Measurements from ENCODE around the gene XPNPEP3.

Gene XPNPEP3

DNA sequence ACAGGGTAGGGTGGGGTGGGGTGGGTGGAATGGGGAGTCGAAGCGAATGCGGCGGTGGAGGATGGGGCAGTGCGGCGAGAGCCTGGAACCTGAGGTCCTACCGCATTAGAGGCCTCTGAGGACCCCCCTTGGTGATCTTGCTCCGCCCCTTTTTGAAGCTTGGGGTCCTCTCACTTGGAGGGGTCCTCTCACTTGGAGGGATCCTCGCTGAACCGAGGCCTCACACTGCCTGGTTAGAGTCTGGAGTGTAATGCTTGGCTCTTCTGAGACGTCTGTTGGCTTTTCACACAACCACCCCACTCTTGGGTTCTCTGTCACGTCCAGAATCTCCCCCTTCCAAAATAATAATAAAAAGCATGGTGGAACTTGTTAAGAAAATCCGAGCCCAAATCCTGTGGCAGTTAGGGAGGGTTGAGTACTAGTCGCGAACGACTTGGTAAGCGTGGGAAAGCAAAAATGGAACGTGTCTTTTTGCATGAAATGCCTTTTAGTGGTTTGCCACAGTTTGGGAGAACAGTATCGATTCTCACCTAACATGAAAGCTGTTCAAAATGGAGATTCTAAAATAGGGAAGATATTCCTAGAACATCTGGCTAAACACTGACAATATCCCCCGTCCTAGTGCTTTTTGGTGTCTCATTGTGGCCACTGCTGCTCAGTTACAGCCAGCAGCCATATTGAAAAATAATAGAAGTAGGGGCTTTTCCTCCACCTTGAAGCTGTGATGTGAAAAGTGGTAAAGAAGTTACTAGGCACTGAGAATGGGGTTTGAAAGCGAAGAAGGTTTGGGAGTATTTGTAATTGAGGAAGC lies 95.1 kb downstream of the XPNPEP3 start:
- DNase-seq, result no peak

DNA sequence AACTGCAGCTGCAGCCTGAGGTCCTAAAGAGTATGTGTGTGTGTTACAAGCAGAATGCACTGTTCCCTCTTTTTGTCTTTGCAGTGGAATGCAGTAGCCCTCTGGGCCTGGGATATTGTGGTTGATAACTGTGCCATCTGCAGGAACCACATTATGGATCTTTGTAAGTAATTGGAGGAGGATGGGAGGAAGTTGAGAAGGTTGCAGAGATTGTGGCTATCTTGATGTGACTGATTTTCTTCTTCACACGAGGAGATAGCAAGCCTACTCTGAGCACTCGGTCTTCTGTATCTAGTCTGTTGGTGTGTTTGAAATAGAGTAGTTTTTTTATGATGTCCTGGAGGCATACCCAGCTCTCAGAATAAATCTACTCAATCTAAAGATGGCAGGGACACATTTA lies 96.5 kb downstream of the XPNPEP3 start:
- DNase-seq, result no peak

DNA sequence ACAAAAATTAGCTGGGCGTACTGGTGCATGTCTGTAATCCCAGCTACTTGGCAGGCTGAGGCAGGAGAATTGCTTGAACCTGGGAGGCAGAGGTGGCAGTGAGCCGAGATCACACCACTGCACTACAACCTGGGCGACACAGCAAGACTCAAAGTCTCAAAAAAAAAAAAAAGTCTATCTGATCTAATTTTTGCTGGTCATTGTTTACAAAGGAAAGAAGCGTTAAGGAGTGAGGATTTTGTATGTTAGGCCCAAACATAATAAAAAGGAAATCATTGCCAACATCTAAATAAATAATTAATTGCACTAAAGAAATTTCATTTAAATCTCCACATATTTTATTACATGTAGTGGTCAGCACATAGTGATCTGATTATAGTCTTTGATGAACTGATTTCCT lies 97.2 kb downstream of the XPNPEP3 start:
- DNase-seq, result no peak

DNA sequence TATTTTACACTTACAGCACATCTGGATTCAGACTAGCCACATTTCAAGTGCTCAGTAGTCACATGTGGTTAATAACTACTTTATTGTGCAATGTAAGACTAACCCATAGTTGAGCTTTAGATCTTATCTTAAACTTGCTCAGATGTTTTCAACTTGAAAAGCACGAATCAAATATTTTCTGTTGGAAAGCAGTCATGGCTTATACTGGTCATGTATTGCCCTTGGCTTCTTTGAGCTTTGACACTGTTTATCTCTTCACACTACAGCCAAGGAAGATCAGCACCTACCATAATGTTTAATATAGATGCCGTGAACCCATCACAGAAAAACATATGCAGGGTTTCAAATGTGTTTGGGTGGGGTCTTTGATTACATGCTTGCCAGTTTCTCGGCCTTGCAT lies 98.6 kb downstream of the XPNPEP3 start:
- no peak for DNase-seq

DNA sequence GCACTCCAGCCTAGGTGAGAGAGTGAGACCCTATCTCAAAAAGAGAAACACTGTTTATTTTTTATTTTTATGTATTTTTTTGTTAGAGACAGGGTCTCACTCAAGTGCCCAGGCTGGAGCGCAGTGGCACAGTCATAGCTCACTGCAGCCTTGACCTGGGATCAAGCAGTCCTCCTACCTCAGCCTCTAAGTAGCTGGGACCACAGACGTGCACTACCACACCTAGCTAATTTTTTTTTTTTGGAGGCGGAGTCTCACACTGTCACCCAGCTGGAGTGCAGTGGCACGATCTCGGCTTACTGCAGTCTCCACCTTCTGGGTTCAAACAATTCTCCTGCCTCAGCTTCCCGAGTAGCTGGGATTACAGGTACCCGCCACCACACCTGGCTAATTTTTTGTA lies 100.7 kb downstream of the XPNPEP3 start:
- no peak for DNase-seq

DNA sequence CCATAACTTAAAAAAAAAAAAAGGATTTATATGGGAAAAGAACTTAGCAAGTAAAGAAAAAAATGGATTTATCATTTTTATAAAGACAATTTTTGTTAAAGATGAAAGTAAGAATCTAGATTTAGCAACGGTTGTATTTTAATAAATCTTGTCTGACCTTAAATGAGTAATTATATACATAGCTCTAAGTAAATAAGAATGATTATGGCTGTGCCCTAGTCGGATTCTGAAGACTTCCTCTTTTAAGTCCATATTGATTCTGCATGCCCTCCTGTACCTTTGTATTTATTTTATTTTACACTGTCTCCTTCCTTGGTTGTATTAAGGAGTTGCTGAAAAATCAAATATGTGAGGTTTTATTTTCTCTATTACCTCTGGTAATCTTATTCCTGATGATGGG lies 101.4 kb downstream of the XPNPEP3 start:
- DNase-seq, result no peak

DNA sequence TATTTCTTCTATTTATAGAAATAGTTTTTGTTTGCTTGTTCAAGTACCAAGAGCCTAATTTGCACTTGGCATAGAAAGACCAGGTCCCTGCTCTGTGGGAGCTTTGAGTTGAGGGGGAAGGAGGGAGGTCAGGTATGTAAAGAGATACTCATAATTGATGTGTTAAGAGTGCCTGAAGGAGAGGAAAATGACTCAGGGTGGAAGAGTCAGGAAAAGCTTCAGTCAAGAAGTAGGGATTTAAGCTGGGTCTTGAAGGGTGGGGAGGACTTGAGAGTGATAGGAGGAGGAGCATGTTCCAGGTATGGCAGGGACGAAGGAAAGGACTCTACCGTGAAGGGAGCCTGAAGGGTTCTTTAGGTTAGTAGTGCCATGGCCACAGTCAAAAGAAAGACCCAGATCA lies 103.2 kb downstream of the XPNPEP3 start:
- DNase-seq, result no peak

DNA sequence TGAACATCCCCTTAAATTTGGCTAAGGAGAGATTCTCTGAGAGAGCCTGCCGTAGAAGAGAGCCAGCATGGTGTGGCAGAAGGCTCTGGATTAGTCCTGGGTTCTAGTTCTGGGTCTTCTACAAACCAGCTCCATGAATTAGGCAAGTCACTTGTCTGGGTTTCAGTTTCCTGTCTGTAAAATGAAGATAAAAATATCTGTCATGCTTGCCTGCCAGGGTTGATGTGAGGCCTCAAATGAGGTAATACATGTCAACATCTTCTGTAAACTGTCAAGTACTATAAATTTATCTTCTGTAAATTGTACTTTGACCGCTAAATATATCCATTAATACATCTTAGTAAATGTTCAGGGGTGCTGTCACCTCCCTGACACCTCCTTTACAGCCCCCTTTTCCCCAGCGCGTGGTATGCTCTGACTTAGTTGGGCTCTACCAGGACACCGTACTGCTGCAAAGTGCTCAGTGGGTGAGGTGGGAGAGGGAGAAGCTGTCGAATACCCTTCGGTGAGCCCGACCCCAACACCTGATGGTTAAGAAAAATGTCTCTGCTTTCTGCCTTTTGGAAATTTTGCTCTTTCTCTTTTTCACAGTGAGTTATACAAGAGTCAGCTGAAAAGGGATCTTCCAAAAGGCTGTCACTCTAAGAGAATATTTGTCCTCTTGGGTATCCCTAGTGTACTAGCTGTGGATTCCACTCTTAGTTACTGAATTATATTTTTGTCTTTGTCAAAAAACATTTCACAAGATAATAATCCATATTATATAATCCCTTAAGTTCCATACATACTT lies 109.2 kb downstream of the XPNPEP3 start:
- no peak for DNase-seq

DNA sequence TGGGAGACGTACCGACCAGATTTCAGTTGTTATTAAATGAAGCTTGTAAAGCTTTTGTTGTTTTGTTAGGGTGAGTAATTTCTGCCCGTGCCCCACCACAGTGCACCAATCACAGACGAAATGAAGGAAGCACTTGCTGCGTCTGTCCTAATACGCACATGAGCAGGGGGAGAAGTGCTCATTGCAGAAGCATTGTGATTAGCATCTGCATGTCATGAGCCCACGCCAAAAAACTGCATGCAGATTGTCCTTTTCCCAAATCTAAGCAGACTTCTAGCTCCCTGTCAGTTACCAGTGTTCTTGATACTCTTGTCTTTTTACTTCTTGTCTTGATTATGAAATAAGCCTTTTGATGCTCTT lies 109.8 kb downstream of the XPNPEP3 start:
- no peak for DNase-seq

DNA sequence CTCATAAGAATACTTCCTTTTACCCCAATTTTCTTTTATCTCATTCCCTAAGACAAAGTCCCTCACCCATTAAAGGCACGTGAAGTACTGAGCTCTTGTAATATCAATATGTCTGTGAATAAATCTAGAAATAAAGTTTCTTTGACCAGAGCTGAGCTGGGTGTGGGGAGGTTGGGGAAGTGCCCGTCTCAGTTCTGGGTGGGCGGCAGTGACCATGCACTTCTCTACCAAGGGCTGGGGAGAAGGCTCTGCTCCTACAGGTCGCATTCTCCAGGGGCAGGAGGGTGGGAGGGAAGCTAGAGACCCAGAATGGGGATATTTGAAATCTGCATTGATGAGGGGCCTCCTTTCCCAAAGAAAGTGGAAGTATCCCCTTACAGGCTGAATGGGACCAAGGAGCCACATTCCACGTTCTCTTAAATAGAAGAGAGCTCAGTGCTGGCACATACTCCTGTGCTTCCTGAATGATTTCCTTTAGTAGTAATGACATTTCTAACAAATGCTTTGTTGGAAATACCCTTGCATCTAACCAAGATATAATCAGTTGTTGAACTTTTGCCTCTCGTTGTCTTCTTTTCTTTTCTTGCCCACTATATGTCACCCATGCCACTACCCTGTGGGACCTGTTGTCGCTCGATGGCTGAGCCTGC lies 110.3 kb downstream of the XPNPEP3 start:
- no peak for DNase-seq

DNA sequence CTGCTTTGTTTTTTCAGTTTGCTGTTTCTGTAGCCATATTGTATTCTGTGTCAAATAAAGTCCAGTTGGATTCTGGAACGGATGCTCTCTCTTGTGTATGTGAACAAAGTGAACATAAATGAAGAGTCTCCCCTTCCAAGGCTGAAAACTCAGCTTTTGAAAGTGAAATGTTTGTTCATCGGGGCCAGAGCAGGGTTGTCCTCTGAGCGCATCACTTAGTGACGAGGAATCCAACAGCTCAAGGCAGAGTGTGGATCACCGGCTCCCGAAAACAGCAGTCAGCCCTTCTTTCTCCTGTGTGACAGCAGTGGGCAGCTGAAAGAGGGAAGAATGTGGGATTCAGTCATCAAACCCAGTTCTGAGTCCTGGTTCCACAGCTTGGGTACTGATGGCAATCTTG lies 115.6 kb downstream of the XPNPEP3 start:
- DNase-seq, result no peak

DNA sequence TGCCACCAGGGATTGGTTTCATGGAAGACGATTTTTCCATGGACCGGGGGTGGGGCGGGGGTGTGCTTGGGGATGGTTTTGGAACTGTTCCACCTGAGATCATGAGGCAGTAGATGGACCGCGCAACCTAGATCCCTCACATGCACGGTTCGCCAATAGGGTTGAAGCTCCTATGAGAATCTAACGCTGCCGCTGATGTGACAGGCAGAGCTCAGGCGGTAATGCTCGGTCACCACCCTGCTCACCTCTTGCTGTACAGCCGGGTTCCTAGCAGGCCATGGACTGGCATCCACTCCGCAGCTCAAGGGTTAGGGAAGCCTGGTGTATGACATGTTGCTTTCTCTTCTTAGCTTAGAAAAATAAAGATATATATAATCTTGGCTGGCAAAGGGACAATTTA lies 116.2 kb downstream of the XPNPEP3 start:
- no peak for DNase-seq

DNA sequence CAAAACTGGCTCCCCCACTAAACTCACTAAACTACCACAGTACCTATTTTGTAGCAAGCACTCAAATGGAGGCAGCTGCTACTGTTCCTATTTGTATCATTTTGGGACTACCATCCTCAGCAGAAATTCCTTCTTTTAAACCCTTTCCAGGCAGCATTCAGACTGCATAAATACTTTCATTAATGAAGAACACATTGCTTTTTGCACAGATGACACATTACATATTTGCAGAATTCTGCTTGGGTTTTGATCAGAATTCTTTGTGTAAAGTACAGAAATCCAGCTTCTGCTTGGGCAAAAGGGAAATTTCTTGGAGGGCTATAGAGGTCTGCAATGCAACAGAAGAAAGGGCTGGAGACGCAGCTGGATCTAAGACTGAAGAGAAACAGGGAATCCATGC lies 118.4 kb downstream of the XPNPEP3 start:
- no peak for DNase-seq

DNA sequence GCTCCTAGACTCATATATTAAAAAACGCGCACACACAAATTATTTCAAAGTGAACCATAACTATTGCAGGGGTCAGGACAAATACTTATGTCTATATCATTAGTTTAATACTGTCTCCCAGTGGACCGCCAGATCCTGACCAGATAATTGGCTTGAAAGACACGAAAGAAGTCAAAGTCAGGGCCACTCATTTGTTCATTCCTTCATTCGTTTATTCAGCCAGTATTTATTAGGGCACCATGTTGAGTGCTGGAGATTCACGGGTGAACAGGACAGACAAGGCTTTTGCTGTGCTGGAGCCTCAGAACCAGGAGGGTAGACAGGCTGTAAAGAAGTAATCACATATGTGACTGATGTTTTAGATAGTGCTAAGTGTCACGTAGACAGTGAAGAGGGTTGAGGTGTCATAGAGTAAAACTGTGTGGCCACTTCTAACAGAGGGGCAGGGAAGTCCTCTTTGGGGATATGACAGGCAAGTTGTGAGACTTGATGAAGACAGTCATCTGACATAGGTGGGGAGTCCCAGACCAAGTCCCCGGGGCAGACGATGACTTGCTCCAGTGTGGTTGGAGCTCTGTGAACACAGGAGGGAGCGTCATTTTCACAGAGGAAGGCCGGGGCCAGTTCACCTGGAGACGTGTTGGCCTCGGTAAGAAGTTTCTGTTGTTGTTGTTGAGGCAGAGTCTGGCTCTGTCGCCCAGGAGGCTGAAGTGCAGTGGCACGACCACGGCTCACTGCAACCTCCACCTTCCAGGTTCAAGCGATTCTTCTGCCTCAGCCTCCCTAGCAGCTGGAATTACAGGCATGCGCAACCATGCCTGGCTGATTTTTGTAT lies 120.1 kb downstream of the XPNPEP3 start:
- DNase-seq, result no peak

DNA sequence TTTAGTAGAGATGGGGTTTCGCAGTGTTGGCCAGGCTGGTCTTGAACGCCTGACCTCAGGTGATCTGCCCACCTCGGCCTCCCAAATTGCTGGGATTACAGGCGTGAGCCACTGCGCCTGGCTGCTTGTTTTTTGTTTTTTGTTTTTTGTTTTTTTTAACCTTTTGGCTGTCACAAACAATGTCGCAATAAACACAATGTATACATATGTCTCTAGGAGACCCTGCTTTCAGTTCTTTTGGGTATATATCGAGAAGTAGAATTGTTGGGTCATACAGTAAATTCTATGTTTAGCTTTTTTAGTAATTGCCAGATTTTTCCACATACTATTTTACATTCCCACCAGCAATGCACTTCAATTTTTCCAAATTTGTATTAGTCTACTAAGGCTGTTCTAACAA lies 122.2 kb downstream of the XPNPEP3 start:
- DNase-seq, result no peak

DNA sequence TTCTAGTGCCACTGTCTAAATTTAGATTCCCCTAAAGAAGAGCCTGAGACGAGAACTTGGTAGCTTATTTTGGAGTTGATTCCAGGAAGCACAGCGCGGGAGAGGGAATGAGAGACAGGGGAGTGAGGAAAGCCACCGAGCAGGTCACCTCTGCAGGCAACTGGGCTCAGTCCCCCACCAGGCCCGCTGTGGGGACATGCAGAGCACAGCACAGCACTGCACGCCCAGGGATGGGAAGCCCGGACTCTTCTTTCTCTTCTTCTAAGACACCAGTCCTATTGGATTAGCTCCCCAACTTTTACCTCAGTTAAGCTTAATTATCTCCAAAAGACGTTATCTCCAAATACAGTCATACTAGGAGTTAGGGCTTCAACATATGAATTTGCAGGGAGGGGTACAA lies 122.9 kb downstream of the XPNPEP3 start:
- no peak for DNase-seq

Measured in NCI-H774 (cell line).